Endothelial cell of umbilical vein (primary cell): ENCODE measurements around the gene SEZ6L.

ENCODE experiments used
- EZH2 ChIP-seq: IDR thresholded peaks from 2 replicates; pipeline ENCODE4 v1.6.1; 2012; ENCODE audit warnings: borderline replicate concordance, low read depth, mild to moderate bottlenecking, moderate library complexity, low read length, inconsistent platforms; ENCODE audit not compliant: severe bottlenecking
- FOS ChIP-seq: IDR thresholded peaks from 2 replicates; pipeline ENCODE4 v1.6.1; 2011; ENCODE audit warnings: mild to moderate bottlenecking, low read length, moderate library complexity, borderline replicate concordance; ENCODE audit not compliant: insufficient read depth
- MYC ChIP-seq: IDR thresholded peaks from one replicate; pipeline ENCODE4 v1.6.1; 2011; ENCODE audit warnings: mild to moderate bottlenecking, low read depth, low read length
- POLR2A ChIP-seq: IDR thresholded peaks from 2 replicates; pipeline ENCODE4 v1.6.1; 2012; ENCODE audit warnings: low read depth, mild to moderate bottlenecking, control low read depth, low read length
- POLR2AphosphoS5 ChIP-seq: IDR thresholded peaks from 2 replicates; pipeline ENCODE4 v1.6.1; 2012; ENCODE audit warnings: low read depth, mild to moderate bottlenecking, control low read depth, low read length, moderate library complexity; ENCODE audit not compliant: insufficient read depth
- TF ChIP-seq, protein P1 (sequence below), 2 donors: IDR thresholded peaks; 1 replicate in 1 of 2; 2 replicates in 1 of 2; pipeline ENCODE4 v1.5.1; 2011; ENCODE audit warnings: low read length in 2 of 2, mild to moderate bottlenecking in 2 of 2, moderate library complexity in 2 of 2, control low read depth in 1 of 2, inconsistent platforms in 1 of 2, low read depth in 1 of 2; ENCODE audit not compliant: insufficient read depth in 1 of 2; ENCODE audit errors: extremely low read depth in 1 of 2

DNA sequence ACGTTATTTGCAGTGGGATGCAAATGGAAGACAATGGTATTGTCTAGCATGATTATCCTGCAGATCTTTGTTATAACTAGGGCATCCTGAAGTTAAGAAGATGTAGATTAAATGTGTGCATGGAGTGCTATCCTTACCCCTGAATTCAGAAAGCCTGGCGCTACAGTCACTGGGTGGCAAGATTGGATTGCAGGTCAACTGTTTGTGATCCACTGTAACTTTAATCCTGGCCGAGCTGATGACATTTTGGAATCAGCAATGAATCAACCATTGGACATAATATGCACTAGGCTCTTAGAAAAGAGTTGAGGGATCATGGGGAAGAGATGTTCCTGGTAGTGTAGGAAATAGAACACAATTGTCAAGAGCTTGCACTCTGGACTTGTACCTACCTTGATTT lies 25.1 kb downstream of the SEZ6L start:
- TF ChIP-seq, protein P1, sequence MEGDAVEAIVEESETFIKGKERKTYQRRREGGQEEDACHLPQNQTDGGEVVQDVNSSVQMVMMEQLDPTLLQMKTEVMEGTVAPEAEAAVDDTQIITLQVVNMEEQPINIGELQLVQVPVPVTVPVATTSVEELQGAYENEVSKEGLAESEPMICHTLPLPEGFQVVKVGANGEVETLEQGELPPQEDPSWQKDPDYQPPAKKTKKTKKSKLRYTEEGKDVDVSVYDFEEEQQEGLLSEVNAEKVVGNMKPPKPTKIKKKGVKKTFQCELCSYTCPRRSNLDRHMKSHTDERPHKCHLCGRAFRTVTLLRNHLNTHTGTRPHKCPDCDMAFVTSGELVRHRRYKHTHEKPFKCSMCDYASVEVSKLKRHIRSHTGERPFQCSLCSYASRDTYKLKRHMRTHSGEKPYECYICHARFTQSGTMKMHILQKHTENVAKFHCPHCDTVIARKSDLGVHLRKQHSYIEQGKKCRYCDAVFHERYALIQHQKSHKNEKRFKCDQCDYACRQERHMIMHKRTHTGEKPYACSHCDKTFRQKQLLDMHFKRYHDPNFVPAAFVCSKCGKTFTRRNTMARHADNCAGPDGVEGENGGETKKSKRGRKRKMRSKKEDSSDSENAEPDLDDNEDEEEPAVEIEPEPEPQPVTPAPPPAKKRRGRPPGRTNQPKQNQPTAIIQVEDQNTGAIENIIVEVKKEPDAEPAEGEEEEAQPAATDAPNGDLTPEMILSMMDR (IDR thresholded peaks at IDR 0.05; ENCODE audit: extremely low read depth in 1 of 2, insufficient read depth in 1 of 2, low read depth in 1 of 2, low read length in 2 of 2): no peak
- TF ChIP-seq POLR2AphosphoS5: no peak
- TF ChIP-seq FOS: no peak
- no peak for TF ChIP-seq EZH2
- TF ChIP-seq POLR2A: no peak
- TF ChIP-seq MYC: no peak
